LNCaP clone FGC (cell line): ENCODE measurements around the gene C5orf22.

Source experiments
- DNase-seq: peaks from one replicate; pipeline ENCODE4 v3.0.0-alpha.2; 2011; ENCODE audit warnings: low read depth
- H3K4me3 ChIP-seq: 2 replicates; pipeline ENCODE4 v1.5.1; 2011; ENCODE audit warnings: mild to moderate bottlenecking, low read depth, low read length, control low read depth
- TF ChIP-seq, protein P1 (sequence below): IDR thresholded peaks from 2 replicates; pipeline ENCODE4 v1.5.1; 2012; ENCODE audit warnings: mild to moderate bottlenecking; ENCODE audit not compliant: control insufficient read depth, insufficient read depth; ENCODE audit errors: extremely low read depth

C5orf22 gene

DNA sequence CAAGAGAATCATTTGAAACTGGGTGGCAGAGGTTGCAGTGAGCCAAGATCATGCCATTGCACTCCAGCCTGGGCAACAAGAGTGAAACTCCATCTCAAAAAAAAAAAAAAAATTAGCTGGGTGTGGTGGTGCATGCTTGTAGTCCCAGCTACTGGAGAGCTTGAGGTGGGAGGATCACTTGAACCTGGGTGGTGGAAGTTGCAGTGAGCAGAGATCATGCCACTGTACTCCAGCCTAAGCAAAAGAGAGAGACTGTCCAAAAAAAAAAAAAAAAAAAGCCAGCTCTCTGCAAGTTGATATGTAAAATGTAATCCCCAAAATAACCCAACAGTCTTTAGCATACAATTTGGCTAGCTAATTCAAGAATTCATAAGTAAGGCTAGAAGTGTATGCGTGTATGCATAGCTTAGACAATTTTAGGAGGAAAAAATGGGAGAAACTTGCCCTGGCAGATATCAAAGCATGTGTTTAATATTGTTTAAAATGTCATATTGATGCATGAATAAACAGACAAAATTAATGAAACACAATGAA, 36.3 kb downstream of the C5orf22 start:
- no peak overlapping the region for H3K4me3 ChIP-seq
- no peak for DNase-seq
- TF ChIP-seq, protein P1, sequence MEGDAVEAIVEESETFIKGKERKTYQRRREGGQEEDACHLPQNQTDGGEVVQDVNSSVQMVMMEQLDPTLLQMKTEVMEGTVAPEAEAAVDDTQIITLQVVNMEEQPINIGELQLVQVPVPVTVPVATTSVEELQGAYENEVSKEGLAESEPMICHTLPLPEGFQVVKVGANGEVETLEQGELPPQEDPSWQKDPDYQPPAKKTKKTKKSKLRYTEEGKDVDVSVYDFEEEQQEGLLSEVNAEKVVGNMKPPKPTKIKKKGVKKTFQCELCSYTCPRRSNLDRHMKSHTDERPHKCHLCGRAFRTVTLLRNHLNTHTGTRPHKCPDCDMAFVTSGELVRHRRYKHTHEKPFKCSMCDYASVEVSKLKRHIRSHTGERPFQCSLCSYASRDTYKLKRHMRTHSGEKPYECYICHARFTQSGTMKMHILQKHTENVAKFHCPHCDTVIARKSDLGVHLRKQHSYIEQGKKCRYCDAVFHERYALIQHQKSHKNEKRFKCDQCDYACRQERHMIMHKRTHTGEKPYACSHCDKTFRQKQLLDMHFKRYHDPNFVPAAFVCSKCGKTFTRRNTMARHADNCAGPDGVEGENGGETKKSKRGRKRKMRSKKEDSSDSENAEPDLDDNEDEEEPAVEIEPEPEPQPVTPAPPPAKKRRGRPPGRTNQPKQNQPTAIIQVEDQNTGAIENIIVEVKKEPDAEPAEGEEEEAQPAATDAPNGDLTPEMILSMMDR: no peak

DNA sequence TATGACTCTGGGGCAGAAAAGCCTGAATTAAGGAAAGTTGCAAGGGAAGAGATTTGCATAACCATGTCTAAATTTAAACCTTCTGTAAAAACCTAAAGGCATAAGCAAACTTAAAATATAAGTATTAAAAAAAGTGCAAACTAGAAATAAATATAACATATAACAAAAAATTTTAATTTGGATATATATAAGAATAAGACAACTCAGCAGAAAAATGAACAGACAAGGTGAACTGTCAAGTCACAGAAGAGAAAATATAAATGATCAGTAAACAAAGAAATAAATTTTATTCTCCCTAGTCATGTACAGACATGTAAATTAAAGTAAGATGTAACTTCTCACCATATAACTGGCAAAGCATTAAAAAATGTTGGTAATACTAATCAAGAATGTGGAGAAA, 37.0 kb downstream of the C5orf22 start:
- no peak for DNase-seq
- TF ChIP-seq, protein P1: no peak

DNA sequence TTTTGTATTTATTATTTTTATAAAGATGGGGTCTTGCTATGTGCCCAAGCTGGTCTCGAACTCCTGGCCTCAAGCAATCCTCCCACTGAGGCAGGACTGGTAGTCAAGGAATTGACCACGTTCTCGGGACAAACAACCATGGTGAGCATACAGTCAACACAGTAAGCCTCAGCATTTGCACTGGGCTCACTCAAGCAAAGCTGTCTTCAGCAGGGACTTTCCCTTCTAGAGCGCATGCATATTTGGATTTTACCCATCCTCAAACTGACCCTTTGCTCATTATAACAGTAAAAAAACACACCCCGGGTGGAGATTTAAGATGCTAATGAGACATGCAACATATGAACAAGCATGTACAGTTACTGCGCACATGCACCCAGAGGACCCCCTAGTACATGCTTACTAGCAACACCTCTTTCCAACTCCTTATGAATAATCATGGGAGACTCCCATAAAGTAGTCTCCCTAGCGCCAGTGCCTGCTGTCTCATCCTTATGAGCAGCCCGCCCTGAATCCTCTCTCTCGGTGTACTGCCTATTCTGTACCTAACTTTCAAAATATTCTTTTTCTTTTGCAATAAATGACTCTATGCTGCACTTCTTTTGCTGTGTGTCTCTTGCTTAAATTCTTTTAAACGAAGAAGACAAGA, 41.5 kb downstream of the C5orf22 start:
- TF ChIP-seq, protein P1: no peak
- DNase-seq: no peak
- no peak overlapping the region for H3K4me3 ChIP-seq

More for the DNA sequence above, 37.0 kb downstream of the C5orf22 start:
- H3K4me3 ChIP-seq: no peak overlapping the region

DNA sequence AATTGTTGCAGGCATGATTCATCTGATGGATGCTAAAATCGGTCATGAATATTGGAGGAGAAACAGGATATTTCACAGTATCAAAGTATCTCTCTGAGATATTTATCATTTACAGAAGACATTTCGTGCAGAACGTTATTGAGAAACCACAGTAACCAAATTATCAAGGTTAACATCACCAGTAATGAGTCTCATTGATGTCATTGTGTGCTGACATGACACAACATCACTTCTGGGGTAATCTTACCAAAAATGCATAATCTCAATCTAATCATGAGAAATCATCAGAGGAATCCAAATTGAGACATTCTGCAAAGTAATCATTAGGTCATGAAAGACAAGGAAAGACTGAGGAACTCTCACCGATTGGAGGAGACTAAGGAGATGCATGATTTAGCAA, 42.7 kb downstream of the C5orf22 start:
- DNase-seq: no peak
- H3K4me3 ChIP-seq: no peak overlapping the region
- TF ChIP-seq, protein P1: no peak

DNA sequence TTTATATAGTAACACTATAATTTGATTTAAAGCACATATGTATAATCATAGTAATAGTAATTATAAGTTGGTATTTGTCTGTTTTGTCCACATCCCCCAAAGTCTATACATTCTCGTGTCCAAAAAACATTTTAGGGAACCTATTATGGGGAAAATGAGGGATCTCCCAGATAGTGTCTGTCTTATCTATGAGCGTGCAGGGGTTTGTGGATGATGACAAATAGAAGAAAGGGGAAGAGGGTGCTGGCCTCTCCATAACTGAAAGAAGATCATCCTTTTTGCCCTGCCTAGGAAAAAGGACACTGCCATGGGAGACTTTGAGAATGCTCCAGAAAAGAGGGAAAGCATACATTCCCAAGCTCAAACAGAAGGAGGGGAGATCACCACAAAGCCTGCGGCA, 45.3 kb downstream of the C5orf22 start:
- no peak for DNase-seq
- TF ChIP-seq, protein P1: no peak
- H3K4me3 ChIP-seq: no peak overlapping the region

DNA sequence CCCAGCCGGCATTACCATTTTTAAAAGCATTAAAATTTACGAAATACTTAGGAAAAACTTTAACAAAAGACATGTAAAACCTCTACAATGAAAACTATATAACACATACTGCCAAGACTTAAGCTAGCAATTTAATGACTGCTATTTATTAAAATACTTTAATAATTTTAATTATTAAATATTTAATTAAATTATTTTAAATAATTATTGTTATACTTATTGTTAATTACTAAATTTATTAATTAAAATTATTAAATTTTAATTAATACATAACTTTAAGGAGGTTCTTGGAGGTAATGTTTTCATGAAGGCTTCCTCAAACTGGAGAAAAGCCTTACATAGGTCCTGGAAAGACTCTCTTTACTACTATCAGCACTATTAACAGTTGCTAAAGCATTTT, 47.5 kb downstream of the C5orf22 start:
- no peak overlapping the region for H3K4me3 ChIP-seq
- DNase-seq: no peak
- TF ChIP-seq, protein P1: no peak
